ENCODE measurements around the gene POTEF. TPM values are rescaled to one million over a fixed set of nuclear protein-coding genes. Genes with fewer than 3 reads are reported as not detected.
"Not testable (repeated sequence)": the region's sequence is repeated elsewhere in the genome, so short reads cannot be mapped to it uniquely, and the experiment has no call there.

Gene POTEF
- total RNA-seq (2021; ENCODE audit: unreplicated experiment) (3.5 TPM), Bru-seq, nascent RNA (percentile 74 among the genes with signal in this experiment), BruChase-seq, experiment 1, labeled RNA remaining after a 6-hour chase (percentile 60 among the genes with signal in this experiment), BruChase-seq, experiment 2, labeled RNA remaining after a 2-hour chase (percentile 66 among the genes with signal in this experiment)
- polyA plus RNA-seq (2012) = 0.76 and 1.0 TPM in 2 replicates
- long read RNA-seq, partial matches to known transcripts = 0 of 1 reads
- long read RNA-seq, other reads (novel, unspliced or antisense) = 1 of 1 reads

DNA sequence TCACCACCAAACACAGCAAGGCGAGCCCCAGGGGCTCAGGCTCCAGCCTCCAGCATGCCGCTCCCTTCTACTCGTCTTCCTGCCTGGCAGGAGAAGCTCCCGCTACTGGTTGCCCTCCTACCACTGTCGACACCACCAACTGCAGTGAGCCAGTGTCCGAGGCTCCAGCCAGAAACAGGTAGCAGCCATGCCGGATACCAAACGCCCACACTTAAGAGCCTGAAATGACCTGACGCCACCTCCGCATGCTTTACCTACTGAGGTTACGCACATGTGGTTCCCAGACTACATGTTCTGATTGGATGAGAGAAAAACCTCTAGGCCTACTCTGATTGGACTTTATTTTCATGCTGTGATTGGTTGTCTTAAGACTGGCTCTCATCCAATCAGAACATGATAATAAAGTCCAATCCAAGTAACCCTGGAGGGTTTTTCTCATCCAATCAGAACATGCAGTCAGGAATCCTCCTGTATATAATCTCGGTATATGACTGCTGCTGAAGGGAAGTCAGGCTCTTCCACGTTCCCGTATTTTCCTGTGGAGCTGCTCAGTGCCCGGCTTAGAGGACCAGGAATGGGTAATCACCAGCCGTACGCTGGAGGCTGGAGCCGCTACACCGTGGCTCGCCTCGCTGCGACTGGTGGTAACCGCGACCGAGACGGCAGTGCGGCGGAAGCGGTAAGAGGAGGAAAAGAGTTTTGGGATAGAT is at the start of gene POTEF:
TSS of gene POTEF (minus strand) at position 103 of the 710 bp plus-strand sequence. CDS start 8,707 bp downstream, outside the sequence.
- CTCF ChIA-PET; H3K79me2 ChIP-seq (ENCODE audit: insufficient read depth, low read length); H3K27ac ChIP-seq (ENCODE audit: low read depth, low read length); H3K27me3 ChIP-seq (ENCODE audit: insufficient read depth, low read length); H3K4me1 ChIP-seq (ENCODE audit: control insufficient read depth in 1 of 2, insufficient read depth in 2 of 2, low read length in 2 of 2); H3K9me2 ChIP-seq (ENCODE audit: insufficient read depth); RAD21 ChIA-PET (ENCODE audit: low non-redundant PET in 1 of 2, low total read pairs in 2 of 2, uncharacterized antibody in 2 of 2, unreplicated experiment in 2 of 2); H3K9me3 ChIP-seq (ENCODE audit: control insufficient read depth in 1 of 2, insufficient read depth in 1 of 2, low read depth in 1 of 2, low read length in 2 of 2); BruUV-seq (replicated peaks); H3K36me3 ChIP-seq (ENCODE audit: control insufficient read depth in 1 of 2, insufficient read depth in 2 of 2, low read length in 2 of 2); H2AFZ ChIP-seq (ENCODE audit: low read depth, low read length, poor library complexity, severe bottlenecking); H3K9ac ChIP-seq (ENCODE audit: low read length); intact Hi-C loops (cut with micrococcal nuclease); H4K20me1 ChIP-seq (ENCODE audit: insufficient read depth): not testable (repeated sequence)
- POLR2A ChIA-PET = interaction anchor here (0.7 kb wide), 1 partner anchor 1080 kb away, joined by 6 read pairs; the partner anchor contains the start of gene POTEE
- DNase-seq (ENCODE audit: low read depth, low spot score) = peak; percentile 34
- H3K4me2 ChIP-seq (ENCODE audit: low read length) = peak within 1 kb of the TSS; percentile 50
- ATAC-seq = peak; percentile 87
- peak within 1 kb of the TSS; percentile 45; a peak in 3 of 4 replicates for H3K4me3 ChIP-seq (replicated peaks in 1 of 2; ENCODE audit: low read depth in 1 of 2, low read length in 2 of 2)
- TF ChIP-seq POLR2AphosphoS5 (IDR thresholded peaks at IDR 0.05; ENCODE audit: low read depth, low read length) (peak; percentile 47; the same call in 1 of the 2 replicates), EGR1 (IDR thresholded peaks at IDR 0.05; ENCODE audit: low read depth) (peak; percentile 55), MAX (IDR thresholded peaks at IDR 0.05) (peak; percentile 63)

- intact Hi-C loops (cut with micrococcal nuclease); RAD21 ChIA-PET (ENCODE audit: low non-redundant PET in 1 of 2, low total read pairs in 2 of 2, uncharacterized antibody in 2 of 2, unreplicated experiment in 2 of 2); H3K9ac ChIP-seq (ENCODE audit: low read length); POLR2A ChIA-PET; H3K4me3 ChIP-seq (replicated peaks in 1 of 2; ENCODE audit: low read depth in 1 of 2, low read length in 2 of 2); H4K20me1 ChIP-seq (ENCODE audit: insufficient read depth); CTCF ChIA-PET; ATAC-seq; H3K4me1 ChIP-seq (ENCODE audit: control insufficient read depth in 1 of 2, insufficient read depth in 2 of 2, low read length in 2 of 2); DNase-seq (ENCODE audit: low read depth, low spot score); H2AFZ ChIP-seq (ENCODE audit: low read depth, low read length, poor library complexity, severe bottlenecking); H3K27me3 ChIP-seq (ENCODE audit: insufficient read depth, low read length); H3K27ac ChIP-seq (ENCODE audit: low read depth, low read length); BruUV-seq (replicated peaks); H3K9me2 ChIP-seq (ENCODE audit: insufficient read depth); H3K9me3 ChIP-seq (ENCODE audit: control insufficient read depth in 1 of 2, insufficient read depth in 1 of 2, low read depth in 1 of 2, low read length in 2 of 2); H3K4me2 ChIP-seq (ENCODE audit: low read length): not testable (repeated sequence)
- peaks cover 8 to 20% of the 10 kb centered on the region in 2 experiments; a peak in 2 of 4 replicates for H3K36me3 ChIP-seq (ENCODE audit: control insufficient read depth in 1 of 2, insufficient read depth in 2 of 2, low read length in 2 of 2)
- peaks cover 66% of the 10 kb centered on the region for H3K79me2 ChIP-seq (ENCODE audit: insufficient read depth, low read length)
These were observed 45.8 kb upstream of the POTEF start for GRCh38 chr2:130174866-130175265.
